Measurements from ENCODE around the gene ASIP.

GRCh38 chr20:34283844-34284243, 42.6 kb downstream of the ASIP start:
- TF ChIP-seq POLR2A (IDR thresholded peaks at IDR 0.05; ENCODE audit: low read depth, low read length) (no peak), CTCF (conservative IDR thresholded peaks at IDR 0.05; ENCODE audit: low read depth, low read length) (no peak), CHD1 (IDR thresholded peaks at IDR 0.05; ENCODE audit: low read depth, low read length) (no peak), RAD21 (IDR thresholded peaks at IDR 0.05; ENCODE audit: low read length) (no peak), USF2 (IDR thresholded peaks at IDR 0.05; ENCODE audit: low read depth, low read length) (no peak), CEBPB (IDR thresholded peaks at IDR 0.05; ENCODE audit: low read depth, low read length) (no peak)
